ENCODE results near the gene TTC32.

GRCh38 chr2:19937004-19937403 is 35.2 kb upstream of the TTC32 start:
- TF ChIP-seq, protein P1, sequence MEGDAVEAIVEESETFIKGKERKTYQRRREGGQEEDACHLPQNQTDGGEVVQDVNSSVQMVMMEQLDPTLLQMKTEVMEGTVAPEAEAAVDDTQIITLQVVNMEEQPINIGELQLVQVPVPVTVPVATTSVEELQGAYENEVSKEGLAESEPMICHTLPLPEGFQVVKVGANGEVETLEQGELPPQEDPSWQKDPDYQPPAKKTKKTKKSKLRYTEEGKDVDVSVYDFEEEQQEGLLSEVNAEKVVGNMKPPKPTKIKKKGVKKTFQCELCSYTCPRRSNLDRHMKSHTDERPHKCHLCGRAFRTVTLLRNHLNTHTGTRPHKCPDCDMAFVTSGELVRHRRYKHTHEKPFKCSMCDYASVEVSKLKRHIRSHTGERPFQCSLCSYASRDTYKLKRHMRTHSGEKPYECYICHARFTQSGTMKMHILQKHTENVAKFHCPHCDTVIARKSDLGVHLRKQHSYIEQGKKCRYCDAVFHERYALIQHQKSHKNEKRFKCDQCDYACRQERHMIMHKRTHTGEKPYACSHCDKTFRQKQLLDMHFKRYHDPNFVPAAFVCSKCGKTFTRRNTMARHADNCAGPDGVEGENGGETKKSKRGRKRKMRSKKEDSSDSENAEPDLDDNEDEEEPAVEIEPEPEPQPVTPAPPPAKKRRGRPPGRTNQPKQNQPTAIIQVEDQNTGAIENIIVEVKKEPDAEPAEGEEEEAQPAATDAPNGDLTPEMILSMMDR (IDR thresholded peaks at IDR 0.05) = no peak
- TF ChIP-seq POLR2A (IDR thresholded peaks at IDR 0.05) = no peak
